B cell (primary cell): ENCODE results near the gene CHMP1A.

Experiments
- CTCF ChIP-seq: fragments of 200-600 bp; IDR thresholded peaks from one replicate; pipeline ENCODE4 v1.8.0; 2022; ENCODE audit warnings: antibody characterized with exemption, mild to moderate bottlenecking
- EZH2 ChIP-seq: IDR thresholded peaks from 2 replicates; pipeline ENCODE4 v1.6.1; 2012; ENCODE audit warnings: borderline replicate concordance, low read depth, mild to moderate bottlenecking, moderate library complexity, low read length; ENCODE audit not compliant: insufficient read depth, poor library complexity, severe bottlenecking

GRCh38 chr16:89600427-89600826 is 57.1 kb downstream of the CHMP1A start:
- TF ChIP-seq CTCF (no peak), EZH2 (no peak)
